Measurements from ENCODE around the gene CARD19.
"Not testable (repeated sequence)": the region's sequence is repeated elsewhere in the genome, so short reads cannot be mapped to it uniquely, and the experiment has no call there.

The CARD19 gene

DNA sequence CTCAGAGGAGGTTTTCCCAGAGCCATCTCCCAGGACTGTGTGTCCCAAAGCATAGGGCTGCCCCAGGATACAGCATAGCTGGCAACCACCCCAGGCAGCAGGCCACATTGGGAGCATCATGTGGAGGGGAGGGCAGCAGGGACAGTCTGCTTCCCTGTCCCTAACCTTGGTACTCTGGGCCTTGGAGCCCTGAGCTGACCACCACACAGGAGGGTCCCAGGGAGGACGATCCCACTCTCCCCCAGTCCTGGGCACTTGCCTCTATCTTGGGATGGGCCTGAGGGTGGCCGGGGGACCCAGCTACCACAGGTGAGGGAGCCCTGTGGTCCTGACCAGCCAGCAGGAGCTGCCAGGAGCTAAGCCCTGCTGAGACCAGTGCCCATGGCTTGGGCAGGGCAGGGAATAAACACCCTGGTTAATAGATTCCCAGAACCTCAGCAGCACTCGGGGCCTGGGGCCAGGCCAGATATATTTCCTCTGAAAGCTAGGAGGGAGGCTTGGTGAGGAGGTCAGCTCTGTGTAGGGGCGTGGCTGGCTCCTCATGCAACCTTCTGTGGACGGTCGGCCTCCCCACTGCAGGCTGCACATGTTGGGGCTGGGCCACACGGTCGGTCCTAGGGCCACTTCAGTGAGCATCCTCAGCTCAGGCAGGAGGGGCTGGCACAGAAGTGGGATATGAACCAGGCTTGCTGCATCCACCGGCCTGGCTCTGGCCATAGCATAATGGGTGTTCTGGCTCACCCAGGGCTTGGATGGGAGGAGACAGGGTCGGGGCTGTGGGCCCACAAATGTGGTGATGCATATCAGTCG, 33.9 kb downstream of the CARD19 start:
- DNase-seq (ENCODE audit: low read depth in 2 of 3, low spot score in 2 of 3): no peak

DNA sequence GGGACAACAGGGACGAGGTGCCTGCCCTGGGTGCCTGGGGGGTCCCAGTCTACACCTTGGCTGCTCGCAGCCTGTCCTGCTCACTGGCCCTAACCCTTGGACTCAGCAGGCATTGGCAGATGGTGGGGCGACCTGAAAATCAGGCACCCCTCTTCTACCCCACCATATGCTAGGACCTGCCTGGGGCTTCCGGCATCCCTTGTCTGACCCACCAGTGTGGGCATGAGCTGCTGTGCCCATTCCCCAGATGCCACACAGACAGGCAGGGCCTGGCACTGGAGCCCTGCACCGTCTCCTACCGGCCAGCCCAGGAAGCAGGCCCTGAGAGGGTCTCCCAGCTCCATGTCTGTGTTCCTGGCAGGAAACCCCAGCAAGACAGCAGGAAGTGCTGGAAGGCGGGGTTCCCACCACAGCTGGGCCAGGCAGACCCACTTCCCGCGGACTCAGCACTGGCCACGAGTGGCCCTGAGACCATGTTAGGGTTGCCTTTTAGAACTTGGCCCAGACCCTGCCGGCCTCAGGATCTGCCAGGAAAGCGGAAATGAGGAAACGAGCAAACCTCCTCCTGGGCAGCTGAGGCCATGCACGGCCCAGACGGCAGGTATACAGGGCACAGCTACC, 35.0 kb downstream of the CARD19 start:
- DNase-seq (ENCODE audit: low read depth in 2 of 3, low spot score in 2 of 3): no peak

DNA sequence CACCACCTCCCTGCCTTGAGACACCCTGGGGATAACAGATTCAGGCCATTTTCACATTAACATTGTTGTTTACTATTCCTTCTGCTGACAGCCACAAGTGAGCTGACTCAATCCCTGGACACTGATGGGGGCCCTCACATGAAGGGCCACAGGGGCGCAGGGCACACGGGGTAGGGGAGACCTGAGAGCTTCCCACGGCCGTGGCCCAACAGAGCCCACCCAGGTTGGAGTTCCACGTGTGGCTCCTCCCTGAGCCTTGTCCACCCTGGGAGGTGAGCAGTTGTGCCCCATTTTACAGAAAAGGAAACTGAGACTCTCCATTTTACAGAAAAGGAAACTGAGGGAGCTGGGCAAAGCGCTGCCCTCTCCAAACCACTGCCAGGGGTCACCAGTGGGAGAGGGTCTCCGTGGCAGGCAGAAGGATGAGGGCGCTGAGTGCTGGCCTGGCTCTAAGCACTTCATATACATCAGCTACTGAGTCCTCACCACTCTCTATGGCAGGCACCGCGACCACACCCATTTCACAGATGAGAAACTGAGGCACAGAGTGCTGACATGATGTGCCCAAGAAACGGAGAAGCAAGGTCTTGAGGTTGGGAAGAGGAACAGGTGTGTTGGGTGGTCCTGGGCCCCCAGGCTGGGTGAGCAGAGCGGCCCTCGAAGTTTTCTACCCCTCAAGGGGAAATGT, 35.7 kb downstream of the CARD19 start:
- no peak for DNase-seq (ENCODE audit: low read depth in 2 of 3, low spot score in 2 of 3)

DNA sequence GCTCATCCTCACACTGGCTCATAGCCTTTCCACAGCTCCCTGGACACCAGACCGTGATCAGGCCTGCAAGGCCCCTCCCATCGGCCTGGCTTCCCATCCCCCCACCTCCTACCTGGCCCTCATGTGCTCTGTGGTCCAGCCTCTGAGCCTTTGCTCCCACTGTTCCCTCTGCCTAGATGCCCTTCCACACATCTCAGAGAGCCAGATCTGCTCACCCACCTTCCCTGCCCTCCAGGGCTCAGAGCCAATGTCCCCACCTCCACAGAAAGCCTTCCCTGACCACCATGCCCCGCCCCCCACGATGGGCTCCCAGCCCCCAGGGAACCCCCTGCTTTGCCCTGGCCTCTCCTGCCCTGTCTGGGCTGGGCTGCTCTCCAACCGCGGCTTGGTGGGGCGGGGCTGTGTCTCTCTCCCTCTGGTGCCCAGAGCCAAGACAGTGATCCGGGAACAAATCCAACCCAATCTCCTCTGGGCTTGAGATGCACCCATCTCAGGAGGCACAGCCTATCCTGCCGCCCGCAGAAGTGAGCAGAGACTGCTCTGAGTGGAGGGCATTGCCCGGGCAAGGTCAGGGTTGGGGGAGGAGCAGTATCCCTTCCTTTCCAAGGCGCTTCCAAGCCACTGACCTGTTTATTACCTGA, 36.4 kb downstream of the CARD19 start:
- no peak for DNase-seq (ENCODE audit: low read depth in 2 of 3, low spot score in 2 of 3)

DNA sequence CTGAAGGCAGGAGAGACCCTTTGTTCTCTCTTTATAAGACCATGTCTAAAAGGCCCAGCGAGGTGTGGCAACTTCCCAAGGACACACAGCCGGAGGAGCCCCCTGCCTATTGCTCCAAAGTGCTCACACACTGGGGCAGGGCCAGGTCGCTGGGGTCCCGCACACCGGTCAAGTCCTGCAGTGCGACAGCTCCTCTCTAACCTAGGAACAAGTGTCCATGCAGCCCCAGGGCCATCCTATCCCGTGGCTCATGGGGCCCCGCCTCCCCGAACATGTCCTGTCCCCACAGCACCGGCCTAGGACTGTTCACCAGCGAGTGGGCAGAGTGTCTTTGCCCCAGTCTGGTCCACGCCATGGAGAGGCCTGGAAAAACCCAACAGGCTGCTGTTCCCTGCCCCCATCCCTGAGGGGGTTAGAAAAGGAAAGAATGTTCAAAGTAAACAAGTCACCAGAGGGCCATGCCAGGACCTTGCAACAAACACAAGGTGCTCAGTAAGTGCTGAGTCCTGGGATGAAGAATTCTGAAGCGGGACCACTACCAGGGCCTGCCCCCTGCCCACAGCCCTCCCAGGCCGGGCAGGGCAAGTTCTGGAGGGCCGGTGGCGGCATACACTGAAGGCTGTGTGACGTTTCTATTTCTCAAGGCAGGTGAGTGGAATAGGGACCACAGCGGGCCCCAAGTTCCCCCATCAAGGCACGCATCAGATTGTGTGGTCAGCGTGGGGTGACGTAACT, 37.1 kb downstream of the CARD19 start:
- DNase-seq (ENCODE audit: low read depth in 2 of 3, low spot score in 2 of 3): no peak

DNA sequence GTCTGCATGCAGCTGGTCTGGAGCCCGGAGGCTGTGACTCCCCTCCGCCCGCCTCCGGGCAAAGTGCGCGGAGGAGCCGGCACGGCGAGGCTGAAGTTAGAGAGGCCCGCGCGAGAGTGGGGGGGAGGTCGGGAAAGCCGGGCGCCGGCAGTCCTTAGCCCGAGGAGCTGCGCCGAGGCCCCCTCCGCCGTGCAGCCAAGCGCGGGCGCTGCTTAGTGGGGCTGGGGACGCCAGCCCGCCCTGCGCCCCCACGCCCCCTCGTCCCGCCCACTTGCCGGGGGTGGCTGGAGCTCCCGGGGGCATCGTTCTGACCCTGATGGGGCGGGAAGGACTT, 37.6 kb downstream of the CARD19 start:
- peak; percentile 37 to 43 (median 43) for DNase-seq (ENCODE audit: low read depth in 2 of 3, low spot score in 2 of 3)

DNA sequence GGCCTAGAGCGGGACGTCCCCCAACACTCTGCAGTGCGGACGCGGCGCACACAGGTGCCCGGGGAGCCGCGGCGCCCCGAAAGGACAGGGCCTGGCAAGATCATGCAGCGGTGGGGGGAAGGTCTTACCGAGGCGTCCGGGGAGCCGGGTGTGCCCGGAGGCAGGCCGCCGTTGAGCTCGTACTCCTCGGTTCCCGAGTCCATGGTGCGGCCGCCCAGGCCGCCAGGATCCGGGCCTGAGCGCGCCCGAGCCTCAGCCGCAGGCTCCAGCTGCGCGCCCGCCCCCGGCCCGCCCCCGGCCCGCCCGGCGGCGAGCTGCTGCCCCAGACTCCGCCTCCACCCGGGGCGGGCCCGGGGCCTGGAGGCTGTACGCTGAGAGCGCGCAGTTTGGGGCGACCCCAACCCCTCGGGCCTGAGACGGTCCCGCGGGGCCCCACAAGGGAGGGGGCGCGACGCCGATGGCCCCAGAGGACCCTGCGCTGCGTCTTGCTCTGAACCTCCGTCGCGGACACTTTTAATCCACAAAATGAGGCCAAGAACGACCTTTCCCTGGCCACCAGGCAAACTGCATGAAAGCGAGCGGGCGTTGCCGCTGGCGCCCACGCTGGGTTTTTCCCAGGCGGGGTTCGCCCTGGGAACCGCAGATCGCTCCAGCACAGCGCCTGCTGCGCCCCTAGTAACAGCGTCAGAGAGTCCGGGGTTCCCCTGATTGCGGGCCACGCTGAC, 38.2 kb downstream of the CARD19 start, which contains the start of gene NINJ1:
TSS of gene NINJ1 (minus strand) at position 237 of the 725 bp plus-strand sequence. CDS start at position 203, 34 bp downstream.
- DNase-seq (ENCODE audit: low read depth in 2 of 3, low spot score in 2 of 3): peak; percentile 64 to 80 (median 80)

DNA sequence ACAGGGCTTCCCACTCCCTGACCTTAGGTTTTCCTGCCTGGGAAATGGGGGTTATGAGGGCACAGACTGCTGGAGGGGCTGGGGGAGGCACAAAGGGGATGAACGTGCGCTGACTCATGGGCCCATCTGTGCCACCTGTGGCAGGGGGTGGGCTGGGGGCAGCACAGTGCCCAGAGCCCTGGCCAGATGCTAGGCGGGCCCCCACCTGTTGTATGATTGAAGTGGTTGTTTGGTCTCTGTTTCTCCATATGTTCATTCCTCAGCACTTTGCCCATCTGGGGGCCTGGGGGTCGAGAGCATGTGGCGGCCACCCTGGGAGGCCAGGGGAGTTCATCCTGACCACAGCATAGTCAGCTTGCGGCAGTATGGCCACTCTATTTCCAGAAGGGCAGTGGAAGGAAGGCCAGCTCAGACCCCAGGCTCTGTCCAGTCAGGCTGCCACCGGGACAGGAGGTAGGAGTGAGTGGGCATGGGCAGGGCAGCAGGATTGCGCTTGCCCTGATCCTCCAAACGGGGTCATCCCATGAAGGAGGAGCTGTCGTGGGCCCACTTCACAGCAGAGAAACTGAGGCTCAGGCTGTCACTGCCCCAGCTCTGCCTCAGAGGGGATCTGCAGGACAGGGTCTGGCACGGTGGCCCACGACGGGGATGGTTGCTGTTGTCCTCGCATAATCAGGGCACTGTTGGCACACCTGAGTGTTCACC, 38.9 kb downstream of the CARD19 start:
- no peak for DNase-seq (ENCODE audit: low read depth in 2 of 3, low spot score in 2 of 3)

DNA sequence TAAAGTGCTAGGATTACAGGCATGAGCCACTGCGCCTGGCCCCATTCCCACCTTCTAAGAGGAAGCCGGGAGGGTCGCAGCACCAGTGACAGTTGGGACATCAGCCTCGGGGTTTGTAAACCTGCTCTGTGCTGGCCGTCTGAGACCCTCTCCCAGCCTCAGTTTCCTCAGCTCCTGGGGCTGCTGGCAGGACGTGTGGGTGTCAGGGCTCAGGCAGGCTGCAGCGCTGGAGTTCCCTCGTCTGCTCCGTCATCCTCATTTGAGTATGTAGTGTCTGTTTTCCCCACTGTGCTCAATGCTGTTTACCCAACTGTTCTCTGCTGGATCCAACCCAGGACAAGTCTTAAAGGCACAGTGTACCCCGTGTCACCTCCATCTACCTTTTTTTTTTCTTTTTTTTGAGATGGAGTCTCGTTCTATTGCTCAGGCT, 40.0 kb downstream of the CARD19 start:
- no peak for DNase-seq (ENCODE audit: low read depth in 2 of 3, low spot score in 2 of 3)

DNA sequence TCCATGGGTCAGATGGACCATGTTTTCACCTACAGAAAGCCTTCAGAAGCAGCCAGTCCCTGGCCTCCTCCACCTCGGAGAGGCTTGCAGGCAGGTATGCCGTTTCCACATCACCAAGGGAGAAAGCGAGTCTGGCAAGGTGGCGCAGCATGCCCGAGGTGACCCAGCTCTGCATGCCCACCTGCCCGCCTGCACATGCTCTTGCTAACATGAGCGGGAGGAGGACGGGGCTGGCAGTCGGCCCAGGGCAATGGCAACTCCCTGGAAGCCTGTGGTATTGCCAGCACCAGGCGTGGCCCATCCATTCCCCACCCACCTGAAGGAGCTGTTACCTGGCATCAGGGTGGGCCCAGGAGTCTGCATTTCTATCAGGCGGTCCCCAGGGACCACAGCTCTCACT, 41.3 kb downstream of the CARD19 start:
- DNase-seq (ENCODE audit: low read depth in 2 of 3, low spot score in 2 of 3): no peak

DNA sequence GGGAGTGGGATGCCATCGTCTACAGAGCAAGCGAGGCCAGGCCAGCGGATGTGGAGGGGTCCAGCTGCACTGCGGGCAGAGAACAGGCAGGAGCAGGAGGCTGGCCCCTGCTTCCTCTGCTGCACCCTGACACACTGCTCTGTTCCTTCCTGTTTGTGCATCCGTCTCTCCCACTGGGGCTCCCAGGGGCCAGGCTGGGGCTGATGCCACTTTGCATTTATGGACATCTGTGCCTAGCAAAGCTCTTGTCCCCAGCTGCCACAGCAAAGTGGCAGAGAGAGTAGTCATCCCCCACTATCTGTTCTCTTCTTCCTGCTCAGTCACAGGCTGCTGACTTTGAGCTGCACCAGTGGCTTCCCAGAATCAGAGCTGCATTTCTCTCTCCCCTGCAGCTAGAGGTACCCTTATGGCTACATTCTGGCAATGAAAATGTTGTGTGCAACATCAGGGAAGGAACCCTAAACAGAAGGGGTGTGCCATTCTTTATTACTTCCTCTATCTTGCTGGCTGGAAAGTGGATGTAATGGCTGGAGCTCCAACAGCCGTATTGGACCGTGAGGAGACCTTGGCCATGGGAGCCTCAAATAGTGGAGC, 42.3 kb downstream of the CARD19 start:
- DNase-seq (ENCODE audit: low read depth in 2 of 3, low spot score in 2 of 3): no peak

DNA sequence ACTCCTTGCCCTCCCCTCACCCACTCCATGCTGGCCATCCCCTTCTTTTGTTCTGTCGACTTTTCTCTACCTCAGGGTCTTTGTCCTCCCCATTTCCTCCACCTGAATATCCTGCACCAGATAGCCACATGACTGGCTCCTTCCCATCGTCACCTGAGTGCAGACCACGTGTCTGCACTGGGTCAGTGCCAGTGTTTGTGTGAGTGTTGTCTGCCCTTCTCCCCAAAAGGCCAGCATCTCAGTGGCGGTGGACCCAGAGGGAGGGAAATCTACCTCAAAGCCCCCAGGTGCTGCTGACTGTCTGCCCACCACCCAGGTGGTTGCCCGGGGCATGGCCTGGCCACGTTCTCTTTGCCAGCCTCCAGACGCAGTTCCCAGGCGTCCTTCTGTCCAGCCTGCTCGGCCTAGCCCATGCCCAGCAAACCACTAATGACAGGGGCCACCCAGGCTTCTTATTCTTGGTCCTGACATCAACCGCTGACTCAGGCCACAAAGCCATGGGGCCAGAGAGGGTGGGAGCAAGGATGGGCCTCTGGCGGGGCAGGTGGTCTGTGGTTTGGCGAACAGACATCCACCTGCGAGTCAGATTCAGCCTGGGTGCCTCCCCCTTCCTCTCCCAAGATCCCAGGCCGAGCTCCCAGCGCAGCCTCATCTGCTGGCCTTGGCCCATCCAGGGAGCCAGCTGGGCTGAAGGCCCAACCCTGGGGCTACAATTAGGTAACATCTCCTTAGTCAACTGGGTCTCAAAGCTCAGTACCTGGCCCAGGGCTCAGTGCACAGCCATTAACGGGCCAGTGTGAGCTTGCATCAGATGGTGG, 43.6 kb downstream of the CARD19 start:
- no peak for DNase-seq (ENCODE audit: low read depth in 2 of 3, low spot score in 2 of 3)

DNA sequence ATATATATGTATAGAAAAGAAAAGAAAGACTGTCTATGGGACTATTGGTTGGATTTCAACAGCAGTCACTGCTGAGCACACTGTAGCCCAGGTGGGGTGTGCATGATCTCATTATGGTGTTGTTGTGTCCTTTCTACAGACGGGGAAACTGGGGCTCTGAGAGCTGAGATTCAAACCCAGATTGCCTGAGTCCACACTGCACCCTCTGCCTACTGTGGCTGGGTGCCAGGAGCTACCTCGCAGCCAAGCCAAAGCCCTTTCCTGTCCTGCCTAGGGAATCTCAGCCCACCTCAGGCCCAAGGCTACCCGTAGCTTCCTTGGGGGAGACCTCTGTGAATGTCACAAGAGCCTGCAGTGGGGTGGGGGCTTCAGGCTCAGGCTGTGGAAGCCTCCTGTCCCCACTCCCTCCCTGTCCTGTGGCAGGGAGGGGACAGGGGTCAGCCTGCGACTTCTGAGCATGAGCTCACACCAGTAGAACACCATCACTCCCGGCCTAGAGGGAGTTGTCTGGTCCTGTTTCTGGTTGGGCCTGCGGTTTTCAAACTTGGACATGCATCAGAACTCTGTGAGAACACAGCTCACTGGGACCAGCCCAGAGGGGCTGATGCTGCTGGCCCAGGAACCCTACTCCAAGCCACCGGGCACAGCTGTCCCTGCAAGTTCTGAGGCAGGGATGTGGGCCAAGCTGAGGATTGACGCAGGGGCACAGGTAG, 45.9 kb downstream of the CARD19 start:
- no peak for DNase-seq (ENCODE audit: low read depth in 2 of 3, low spot score in 2 of 3)

DNA sequence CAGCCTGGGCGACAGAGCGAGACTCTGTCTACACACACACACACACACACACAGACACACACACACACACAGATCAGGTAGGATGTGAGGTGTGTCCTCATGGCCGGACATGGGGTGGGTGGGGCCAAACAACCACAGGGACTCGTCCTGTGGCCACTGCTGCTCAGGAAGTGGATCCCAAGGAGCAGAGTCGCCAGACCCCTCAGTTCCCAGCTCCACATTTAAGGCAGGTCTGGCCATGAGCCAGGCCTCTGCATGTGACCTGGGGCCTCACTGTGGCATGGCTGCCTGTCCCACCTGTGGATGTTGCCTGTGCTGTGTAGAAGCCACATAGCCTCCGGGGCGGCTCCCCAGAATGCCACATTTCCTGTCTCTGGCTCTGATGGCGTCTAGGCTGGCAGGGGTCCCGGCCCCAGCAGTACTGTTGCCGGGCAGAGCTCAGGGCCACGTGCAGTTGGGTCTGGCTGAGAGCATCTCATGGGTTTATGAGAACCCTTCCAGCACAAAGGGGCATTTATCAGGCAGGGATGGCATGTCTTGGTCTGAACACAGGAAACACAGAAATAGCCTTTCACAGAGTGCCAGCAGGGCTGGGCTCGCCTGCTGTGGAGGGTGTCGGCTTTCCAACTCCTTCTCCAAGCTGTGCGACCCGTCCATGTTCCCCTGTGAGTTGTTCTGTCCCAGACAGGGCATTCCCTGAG, 48.0 kb downstream of the CARD19 start:
- DNase-seq (ENCODE audit: low read depth in 2 of 3, low spot score in 2 of 3): no peak

DNA sequence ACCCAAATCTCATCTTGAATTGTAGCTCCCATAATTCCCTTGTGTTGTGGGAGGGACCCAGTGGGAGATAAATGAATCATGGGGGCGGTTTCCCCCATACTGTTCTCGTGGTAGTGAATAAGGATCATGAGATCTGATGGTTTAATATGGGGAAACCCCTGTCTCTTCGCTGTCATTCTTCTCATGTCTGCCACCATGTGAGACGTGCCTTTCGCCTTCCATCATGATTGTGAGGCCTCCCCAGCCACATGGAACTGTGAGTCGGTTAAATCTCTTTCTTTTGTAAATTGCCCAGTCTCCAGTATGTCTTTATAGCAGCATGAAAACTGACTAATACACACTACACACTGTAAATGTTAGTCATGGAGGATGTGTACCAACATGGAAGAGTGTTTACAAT, 50.7 kb downstream of the CARD19 start:
- not testable (repeated sequence) for DNase-seq (ENCODE audit: low read depth in 2 of 3, low spot score in 2 of 3)

DNA sequence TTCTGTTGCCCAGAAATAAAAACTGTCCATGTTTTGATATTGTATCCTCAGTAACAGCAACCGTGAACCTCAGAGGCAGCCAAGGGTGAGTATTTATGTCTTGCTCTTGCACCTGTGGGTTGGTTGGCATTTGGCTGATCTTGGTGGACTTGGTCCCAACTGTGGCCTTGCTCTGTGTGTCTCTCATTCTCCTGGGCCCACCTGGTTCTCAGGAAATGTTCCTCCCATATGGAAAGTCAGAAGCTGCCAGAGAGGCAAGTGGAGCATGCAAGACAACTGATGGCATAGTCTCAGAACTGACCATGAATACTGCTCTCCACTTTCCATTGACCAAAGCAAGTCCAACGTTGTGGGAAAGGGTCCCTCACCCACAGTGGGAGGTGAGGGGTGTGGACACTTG, 51.6 kb downstream of the CARD19 start:
- no peak for DNase-seq (ENCODE audit: low read depth in 2 of 3, low spot score in 2 of 3)

DNA sequence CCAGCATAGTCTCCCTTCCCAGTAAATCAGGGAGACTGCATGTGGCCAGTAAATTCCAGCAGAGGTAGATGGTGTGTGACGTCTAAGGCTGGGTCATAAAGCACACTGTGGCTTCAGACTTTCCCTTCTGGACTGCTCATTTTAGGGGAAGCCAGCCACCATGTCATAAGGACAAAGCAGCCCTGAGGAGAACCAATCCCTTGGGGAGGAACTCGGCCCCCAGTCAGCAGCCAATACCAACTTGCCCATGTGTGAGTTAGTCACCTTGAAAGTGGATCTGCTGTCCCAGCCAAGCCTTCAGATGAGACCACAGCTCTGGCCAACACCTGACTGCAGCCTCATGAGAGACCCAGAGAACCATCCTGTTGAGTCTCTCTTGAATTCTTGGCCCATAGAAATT, 52.7 kb downstream of the CARD19 start:
- no peak for DNase-seq (ENCODE audit: low read depth in 2 of 3, low spot score in 2 of 3)

Measured in activated CD8-positive, alpha-beta memory T cell treated with anti-CD3 and anti-CD28 coated beads for 48 hours (primary cell).